Right ventricle myocardium superior (tissue), 1 donor: ENCODE measurements around the gene DAPK2. TPM values are rescaled to one million over a fixed set of nuclear protein-coding genes. Genes with fewer than 3 reads are reported as not detected.
"Not testable (repeated sequence)": the region's sequence is repeated elsewhere in the genome, so short reads cannot be mapped to it uniquely, and the experiment has no call there.

ENCODE experiments used
- ATAC-seq: fragments of 200-7000 bp; cut with Tn5 transposase; one replicate; pipeline ENCODE4 v1.9.1; 2020; ENCODE audit warnings: mild to moderate bottlenecking; ENCODE audit not compliant: poor library complexity
- DNase-seq: peaks from one replicate; pipeline ENCODE4 v3.0.0-alpha.2; 2020
- intact Hi-C: fragments of 100-400 bp; cut with DNase I; formaldehyde crosslinking; loops from one replicate; pipeline ENCODE4 v1.11.2; 2022
- total RNA-seq: library from RNA; stranded (reverse); fragmentation: NEBNext Ultra II Directional; extraction: Animal tissue kit (Norgen Biotek cat#: 25700); gene quantifications from one replicate; pipeline ENCODE4 v1.2.1, GENCODE V29; 2021
- donor health status: DM: no; HTN: yes; CAD: no; lungs with severe emphysema.

DAPK2 gene
- total RNA-seq, 1 donor from 2014 or later = 48.2 TPM

- DNase-seq (peak; percentile 64), ATAC-seq (peak; percentile 83)
- intact Hi-C loops = no loop called here
Measured at GRCh38 chr15:63969652-63970421, 76.4 kb downstream of the DAPK2 start.

- intact Hi-C loops = no loop called here
- DNase-seq (peak; percentile 4), ATAC-seq (no peak)
Measured at GRCh38 chr15:63968700-63969099, 77.6 kb downstream of the DAPK2 start.

GRCh38 chr15:63968122-63968524 lies 78.2 kb downstream of the DAPK2 start:
- DNase-seq = peak; percentile 11
- peak; percentile 24 for ATAC-seq
- intact Hi-C loops = no loop called here

- no peak for ATAC-seq
- intact Hi-C loops = no loop called here
- no peak for DNase-seq
Measured at GRCh38 chr15:63967616-63968015, 78.7 kb downstream of the DAPK2 start.

- DNase-seq, ATAC-seq, intact Hi-C loops: not testable (repeated sequence)
Measured at GRCh38 chr15:63962947-63963721, 83.2 kb downstream of the DAPK2 start.

- peak; percentile 51 for ATAC-seq
- no peak for DNase-seq
- intact Hi-C loops = no loop called here
Measured at GRCh38 chr15:63953524-63953923, 92.8 kb downstream of the DAPK2 start.

GRCh38 chr15:63950911-63951481 lies 95.3 kb downstream of the DAPK2 start:
- no peak for ATAC-seq
- intact Hi-C loops = no loop called here

GRCh38 chr15:63948971-63949370 lies 97.3 kb downstream of the DAPK2 start:
- no peak for DNase-seq
- intact Hi-C loops = loop anchor here (10.0 kb wide), 1 partner anchor 96 kb away; the partner anchor contains the start of gene DAPK2
- ATAC-seq = no peak

More at GRCh38 chr15:63950911-63951481, 95.3 kb downstream of the DAPK2 start:
- DNase-seq = no peak

- no peak for DNase-seq
- intact Hi-C loops = loop anchor here (10.0 kb wide), 1 partner anchor 96 kb away; the partner anchor contains the start of gene DAPK2
- no peak for ATAC-seq
Measured at GRCh38 chr15:63948436-63948835, 97.8 kb downstream of the DAPK2 start.

- intact Hi-C loops = loop anchor here (10.0 kb wide), 1 partner anchor 98 kb away; the partner anchor contains the start of gene DAPK2
- DNase-seq (no peak), ATAC-seq (no peak)
Measured at GRCh38 chr15:63947228-63947627, 99.1 kb downstream of the DAPK2 start.

GRCh38 chr15:63946524-63947065 lies 99.7 kb downstream of the DAPK2 start:
- intact Hi-C loops = loop anchor here (10.0 kb wide), 1 partner anchor 98 kb away; the partner anchor contains the start of gene DAPK2
- no peak for ATAC-seq
- no peak for DNase-seq

- no peak for DNase-seq
Measured at GRCh38 chr15:63945838-63946298, 100.4 kb downstream of the DAPK2 start.

GRCh38 chr15:63945007-63945788 lies 101.1 kb downstream of the DAPK2 start:
- DNase-seq (peak; percentile 83), ATAC-seq (peak; percentile 72)
- intact Hi-C loops = loop anchor here (10.0 kb wide), 1 partner anchor 100 kb away; the partner anchor contains the start of gene DAPK2

More at GRCh38 chr15:63945838-63946298, 100.4 kb downstream of the DAPK2 start:
- no peak for ATAC-seq
- intact Hi-C loops = loop anchor here (10.0 kb wide), 1 partner anchor 99 kb away; the partner anchor contains the start of gene DAPK2

- ATAC-seq (no peak), DNase-seq (no peak)
- intact Hi-C loops = loop anchor here (10.0 kb wide), 1 partner anchor 100 kb away; the partner anchor contains the start of gene DAPK2
Measured at GRCh38 chr15:63944681-63944955, 101.7 kb downstream of the DAPK2 start.

- intact Hi-C loops = loop anchor here (10.0 kb wide), 1 partner anchor 101 kb away; the partner anchor contains the start of gene DAPK2
- ATAC-seq = no peak
- DNase-seq = no peak
Measured at GRCh38 chr15:63943829-63944680, 102.2 kb downstream of the DAPK2 start.

GRCh38 chr15:63942486-63943365 lies 103.6 kb downstream of the DAPK2 start:
- DNase-seq = no peak
- intact Hi-C loops = loop anchor here (10.0 kb wide), 1 partner anchor 102 kb away; the partner anchor contains the start of gene DAPK2
- ATAC-seq = no peak
